ENCODE results near the gene SPECC1.

DNA sequence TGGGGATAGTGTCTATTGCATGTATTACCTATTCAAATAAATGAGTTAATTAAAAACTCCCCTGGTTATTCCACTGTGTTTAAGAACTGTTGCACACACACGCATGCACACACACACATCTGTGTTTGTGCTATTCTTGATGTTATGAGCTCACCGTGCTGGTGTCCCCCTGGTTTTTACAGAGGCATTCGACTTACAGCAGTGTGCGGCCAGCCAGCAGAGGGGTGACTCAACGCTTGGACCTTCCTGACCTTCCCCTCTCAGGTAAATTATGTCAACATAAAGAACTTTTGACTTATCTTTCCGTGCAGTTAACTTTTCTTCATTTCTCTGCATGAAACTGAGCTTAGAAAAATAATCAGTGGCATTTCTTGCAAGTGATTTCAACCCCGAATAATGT is 244.2 kb downstream of the SPECC1 start:
- TF ChIP-seq CTCF (conservative IDR thresholded peaks at IDR 0.05) (no peak), EZH2 (IDR thresholded peaks at IDR 0.05; ENCODE audit: low read depth) (no peak)

All from PC-9 (cell line).